OCI-LY7 (cell line): ENCODE data around the gene PAM16. TPM values are rescaled to one million over a fixed set of nuclear protein-coding genes. Genes with fewer than 3 reads are reported as not detected.
A peak's percentile ranks its signal among the peaks of the same experiment; 100 is the strongest.
"Not testable (repeated sequence)": the region's sequence is repeated elsewhere in the genome, so short reads cannot be mapped to it uniquely, and the experiment has no call there.

Experiments used
- BruUV-seq: library from RNA; stranded (reverse); fragments of 400-500 nt; replicated peaks from 2 replicates; lab custom pipeline; 2021; lab: Mats Ljungman, UMichigan
- CTCF ChIA-PET: fragments of 300-600 bp; sonication (Branson Sonifier 250); formaldehyde crosslinking; loops from one replicate; lab custom pipeline; 2022; ENCODE audit warnings: antibody characterized with exemption; ENCODE audit not compliant: unreplicated experiment; lab: Charles Lee
- POLR2A ChIA-PET: fragments of 300-600 bp; sonication (Branson Sonifier 250); formaldehyde crosslinking; loops from one replicate; lab custom pipeline; 2022; ENCODE audit warnings: antibody characterized with exemption; lab: Charles Lee
- DNase-seq: peaks from one replicate; pipeline ENCODE4 v3.0.0-alpha.2; 2015; ENCODE audit warnings: low spot score
- H2AFZ ChIP-seq: fragments of 200-600 bp; sonication (generic), shearing (Covaris generic); 2 replicates; pipeline ENCODE4 v1.6.1; 2014; ENCODE audit warnings: mild to moderate bottlenecking, antibody characterized with exemption, low read length, moderate library complexity
- H3K27ac ChIP-seq: fragments of 200-600 bp; sonication (generic); 2 replicates; pipeline ENCODE4 v1.5.1; 2014; ENCODE audit warnings: mixed run types, low read depth, mild to moderate bottlenecking, moderate library complexity, low read length, inconsistent platforms; ENCODE audit not compliant: poor library complexity, severe bottlenecking
- H3K36me3 ChIP-seq: fragments of 200-600 bp; sonication (generic); 2 replicates; pipeline ENCODE4 v1.6.1; 2014; ENCODE audit warnings: mild to moderate bottlenecking, antibody characterized with exemption, low read length, moderate library complexity, mixed read lengths; ENCODE audit not compliant: insufficient read depth
- H3K4me1 ChIP-seq: fragments of 200-600 bp; sonication (generic); 2 replicates; pipeline ENCODE4 v1.5.1; 2014; ENCODE audit warnings: mild to moderate bottlenecking, low read length; ENCODE audit not compliant: insufficient read depth, poor library complexity, severe bottlenecking
- H3K4me2 ChIP-seq: fragments of 200-600 bp; sonication (generic); 2 replicates; pipeline ENCODE4 v1.6.1; 2014; ENCODE audit warnings: mild to moderate bottlenecking, low read length
- H3K4me3 ChIP-seq: fragments of 200-600 bp; sonication (generic); 2 replicates; pipeline ENCODE4 v1.5.1; 2014; ENCODE audit warnings: mild to moderate bottlenecking, low read depth, low read length; ENCODE audit not compliant: poor library complexity, severe bottlenecking
- H3K79me2 ChIP-seq: fragments of 200-600 bp; sonication (generic); 2 replicates; pipeline ENCODE4 v1.6.1; 2016; ENCODE audit warnings: low read depth, mild to moderate bottlenecking, low read length, moderate library complexity, mixed read lengths; ENCODE audit not compliant: insufficient read depth
- H3K9me2 ChIP-seq: fragments of 200-600 bp; sonication (generic); 2 replicates; pipeline ENCODE4 v1.6.1; 2016; ENCODE audit warnings: mild to moderate bottlenecking, low read length, mixed read lengths; ENCODE audit not compliant: insufficient read depth
- H3K9me3 ChIP-seq: fragments of 200-600 bp; sonication (generic); 2 replicates; pipeline ENCODE4 v1.6.1; 2014; ENCODE audit warnings: mild to moderate bottlenecking, mixed run types, low read length, mixed read lengths
- H4K20me1 ChIP-seq: fragments of 200-600 bp; sonication (generic); 2 replicates; pipeline ENCODE4 v1.6.1; 2014; ENCODE audit warnings: mild to moderate bottlenecking, antibody characterized with exemption, low read length, moderate library complexity, mixed read lengths; ENCODE audit not compliant: insufficient read depth
- EZH2phosphoT487 ChIP-seq: fragments of 200-600 bp; sonication (generic); IDR thresholded peaks from 2 replicates; pipeline ENCODE4 v1.6.1; 2018; ENCODE audit warnings: low read depth, borderline replicate concordance, mild to moderate bottlenecking, mixed run types, antibody characterized with exemption, low read length, moderate library complexity, mixed read lengths
- intact Hi-C: fragments of 100-400 bp; cut with micrococcal nuclease; formaldehyde crosslinking; loops from one replicate; pipeline ENCODE4 v1.10.0; 2022; ENCODE audit not compliant: unreplicated experiment
- total RNA-seq, 2 experiments: library from RNA; depleted of rRNA in 1 of 2; stranded (reverse); fragments of >200 nt in 1 of 2; shearing (Covaris generic) in 1 of 2; gene quantifications; 2 replicates each; pipeline ENCODE4 v1.2.3, GENCODE V29; 2014 to 2022
- TF ChIP-seq, protein P1 (sequence below): fragments of 200-600 bp; sonication (generic); conservative IDR thresholded peaks from 2 replicates; pipeline ENCODE4 v1.5.1; 2014; ENCODE audit warnings: mild to moderate bottlenecking, antibody characterized with exemption, low read length, moderate library complexity, mixed read lengths

PAM16 gene
- total RNA-seq, 2 experiments from 2014 or later = 80.6 to 82.4 TPM

DNA sequence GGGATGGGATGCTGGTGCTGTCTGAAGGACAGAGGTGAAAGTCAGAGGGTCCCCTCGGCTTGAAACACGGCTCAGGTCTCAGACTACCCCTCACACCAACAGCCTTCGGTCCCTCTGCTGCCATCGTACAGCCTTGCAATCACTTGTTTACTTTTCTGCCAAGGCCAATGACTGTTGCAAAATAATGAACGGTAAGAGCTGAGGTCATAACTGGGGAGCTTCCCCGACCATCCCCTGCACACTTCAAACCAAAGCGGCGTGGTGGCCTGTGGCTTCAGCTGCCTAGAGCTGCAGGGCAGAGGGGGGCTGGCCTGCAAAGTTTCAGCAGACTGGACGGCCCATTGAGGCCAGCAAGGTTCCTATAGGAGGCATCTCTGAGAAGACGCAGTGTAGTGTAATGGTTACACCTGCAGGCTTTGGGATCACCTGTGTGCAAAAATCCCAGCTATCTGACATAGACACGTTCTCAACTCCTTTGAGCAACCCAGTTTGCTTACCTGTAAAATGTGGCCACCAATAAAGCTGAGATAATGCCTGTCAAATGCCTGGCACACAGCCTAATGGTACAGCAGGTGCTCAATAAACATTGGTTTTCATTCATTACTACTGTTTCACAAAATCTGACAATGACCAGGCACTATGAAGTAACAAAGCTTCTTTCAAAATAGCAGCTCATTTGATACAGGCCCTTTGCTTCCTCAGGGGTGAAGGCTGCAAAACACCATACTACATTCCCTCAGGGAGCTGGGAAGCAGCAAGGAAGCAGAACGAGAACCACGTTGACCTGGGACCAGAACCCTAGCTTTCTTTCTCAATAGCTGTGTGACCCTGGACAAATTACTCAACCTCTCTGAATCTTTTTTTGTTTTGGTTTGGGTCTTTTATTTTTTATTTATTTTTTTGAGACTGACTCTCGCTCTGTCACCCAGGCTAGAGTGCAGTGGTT is 5.0 kb downstream of the PAM16 start:
- Histone ChIP-seq H3K36me3 (peaks cover 59% of the 10 kb centered on the region), H4K20me1 (peaks cover 5% of the 10 kb centered on the region), H2AFZ (no peak overlapping the region), H3K79me2 (peaks cover 60% of the 10 kb centered on the region), H3K9me2 (no peaks in the 10 kb centered on the region), H3K27ac (no peak overlapping the region), H3K9me3 (no peaks in the 10 kb centered on the region), H3K4me3 (no peak overlapping the region), H3K4me2 (no peak overlapping the region), H3K4me1 (peaks cover 9% of the 10 kb centered on the region)
- intact Hi-C loops = no loop called here
- TF ChIP-seq EZH2phosphoT487 = no peak
- TF ChIP-seq, protein P1, sequence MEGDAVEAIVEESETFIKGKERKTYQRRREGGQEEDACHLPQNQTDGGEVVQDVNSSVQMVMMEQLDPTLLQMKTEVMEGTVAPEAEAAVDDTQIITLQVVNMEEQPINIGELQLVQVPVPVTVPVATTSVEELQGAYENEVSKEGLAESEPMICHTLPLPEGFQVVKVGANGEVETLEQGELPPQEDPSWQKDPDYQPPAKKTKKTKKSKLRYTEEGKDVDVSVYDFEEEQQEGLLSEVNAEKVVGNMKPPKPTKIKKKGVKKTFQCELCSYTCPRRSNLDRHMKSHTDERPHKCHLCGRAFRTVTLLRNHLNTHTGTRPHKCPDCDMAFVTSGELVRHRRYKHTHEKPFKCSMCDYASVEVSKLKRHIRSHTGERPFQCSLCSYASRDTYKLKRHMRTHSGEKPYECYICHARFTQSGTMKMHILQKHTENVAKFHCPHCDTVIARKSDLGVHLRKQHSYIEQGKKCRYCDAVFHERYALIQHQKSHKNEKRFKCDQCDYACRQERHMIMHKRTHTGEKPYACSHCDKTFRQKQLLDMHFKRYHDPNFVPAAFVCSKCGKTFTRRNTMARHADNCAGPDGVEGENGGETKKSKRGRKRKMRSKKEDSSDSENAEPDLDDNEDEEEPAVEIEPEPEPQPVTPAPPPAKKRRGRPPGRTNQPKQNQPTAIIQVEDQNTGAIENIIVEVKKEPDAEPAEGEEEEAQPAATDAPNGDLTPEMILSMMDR = no peak
- TSS peak; percentile 37 for BruUV-seq
- no peak for DNase-seq
- POLR2A ChIA-PET = no interaction called here
- CTCF ChIA-PET = no interaction called here

DNA sequence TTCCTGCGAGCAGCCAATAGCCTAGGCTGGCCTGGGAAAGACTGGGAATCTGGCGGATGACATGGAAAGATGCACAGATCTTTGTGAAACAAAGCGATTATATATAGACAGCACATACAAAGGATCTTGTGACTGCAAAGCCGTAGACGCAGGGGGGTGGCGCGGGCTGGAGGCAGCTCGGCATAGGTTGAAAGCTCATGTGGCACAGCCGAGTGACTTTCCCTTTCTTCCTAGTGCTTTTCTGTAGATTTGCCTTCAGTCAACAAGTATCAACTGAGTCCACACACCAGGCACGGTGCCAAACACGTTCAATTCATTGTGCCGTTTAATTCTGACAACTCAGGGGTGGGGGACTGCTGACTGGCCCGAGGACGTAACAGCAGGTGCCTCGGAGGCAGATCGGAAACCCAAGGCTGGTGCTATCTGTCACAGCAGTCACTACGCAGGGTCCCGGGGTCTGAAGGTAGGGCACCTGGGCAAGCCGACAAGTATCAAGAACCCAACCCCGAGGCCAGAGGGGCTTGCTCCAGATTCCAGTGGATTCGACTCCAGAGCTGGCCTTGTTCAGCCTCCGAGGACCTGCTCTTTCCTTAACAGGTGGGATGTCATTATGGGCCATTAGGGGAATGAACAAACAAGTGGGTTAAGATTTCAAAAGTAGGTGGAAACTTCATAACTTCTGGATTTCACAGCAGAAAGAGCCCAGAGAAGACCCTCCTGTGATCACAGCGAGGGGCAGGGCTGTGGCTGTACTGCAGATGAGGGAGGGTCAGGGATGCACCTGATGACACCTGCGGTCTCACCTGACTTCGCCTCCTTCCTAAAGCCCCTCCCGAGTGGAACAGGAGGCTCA is 5.9 kb downstream of the PAM16 start:
- ChIA-PET CTCF (no interaction called here), POLR2A (interaction anchor here (0.8 kb wide), 1 partner anchor 25 kb away, joined by 3 read pairs; no protein-coding TSS in a partner anchor)
- Histone ChIP-seq H3K27ac (no peak overlapping the region), H3K4me3 (no peak overlapping the region), H3K79me2 (peaks cover 52% of the 10 kb centered on the region), H3K4me2 (no peak overlapping the region), H4K20me1 (peaks cover 5% of the 10 kb centered on the region), H2AFZ (no peak overlapping the region), H3K4me1 (peaks cover 9% of the 10 kb centered on the region), H3K9me2 (no peaks in the 10 kb centered on the region), H3K36me3 (peaks cover 68% of the 10 kb centered on the region), H3K9me3 (no peaks in the 10 kb centered on the region)
- intact Hi-C loops = no loop called here
- no peak for DNase-seq
- TF ChIP-seq EZH2phosphoT487 = no peak
- TF ChIP-seq, protein P1 = no peak
- BruUV-seq = no TSS peak

DNA sequence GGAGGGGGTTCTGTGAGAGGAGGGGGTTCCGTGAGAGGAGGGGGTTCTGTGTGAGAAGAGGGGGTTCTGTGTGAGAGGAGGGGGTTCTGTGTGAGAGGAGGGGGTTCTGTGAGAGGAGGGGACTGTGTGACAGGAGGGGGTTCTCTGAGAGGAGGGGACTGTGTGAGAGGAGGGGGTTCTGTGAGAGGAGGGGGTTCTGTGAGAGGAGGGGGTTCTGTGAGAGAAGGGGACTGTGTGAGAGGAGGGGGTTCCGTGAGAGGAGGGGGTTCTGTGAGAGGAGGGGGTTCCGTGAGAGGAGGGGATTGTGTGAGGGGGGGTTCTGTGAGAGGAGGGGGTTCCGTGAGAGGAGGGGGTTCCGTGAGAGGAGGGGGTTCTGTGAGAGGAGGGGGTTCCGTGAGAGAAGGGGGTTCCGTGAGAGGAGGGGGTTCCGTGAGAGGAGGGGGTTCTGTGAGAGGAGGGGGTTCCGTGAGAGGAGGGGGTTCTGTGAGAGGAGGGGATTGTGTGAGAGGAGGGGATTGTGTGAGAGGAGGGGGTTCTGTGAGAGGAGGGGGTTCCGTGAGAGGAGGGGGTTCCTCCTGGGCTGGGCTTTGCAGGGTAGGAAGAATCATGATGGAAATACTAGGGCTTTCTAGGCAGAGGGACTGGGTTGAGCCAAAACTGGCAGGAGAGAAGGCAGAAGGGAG is 6.7 kb downstream of the PAM16 start:
- H3K9me2 ChIP-seq, H3K4me3 ChIP-seq, intact Hi-C loops, H3K4me1 ChIP-seq, H3K9me3 ChIP-seq, H2AFZ ChIP-seq, DNase-seq, H4K20me1 ChIP-seq, CTCF ChIA-PET, H3K27ac ChIP-seq, H3K4me2 ChIP-seq, BruUV-seq: not testable (repeated sequence)
- peaks cover 44% of the 10 kb centered on the region for H3K79me2 ChIP-seq
- H3K36me3 ChIP-seq = peaks cover 72% of the 10 kb centered on the region
- POLR2A ChIA-PET = interaction anchor here (0.8 kb wide), 1 partner anchor 26 kb away, joined by 3 read pairs; no protein-coding TSS in a partner anchor
